H1 (cell line): ENCODE data around the gene NDUFAF3. TPM values are rescaled to one million over a fixed set of nuclear protein-coding genes. Genes with fewer than 3 reads are reported as not detected.

Source experiments
- ASH2L ChIP-seq: fragments of 200-600, 300-600 bp; sonication (generic); IDR thresholded peaks from one replicate; pipeline ENCODE4 v1.7.1; 2017; ENCODE audit warnings: low read length
- BACH1 ChIP-seq: IDR thresholded peaks from 2 replicates; pipeline ENCODE4 v1.6.1; 2012; ENCODE audit warnings: low read length, improper control_type of control experiment
- BCL11A ChIP-seq, 2 experiments: IDR thresholded peaks; one replicate each; pipeline ENCODE4 v1.6.1; 2011; ENCODE audit warnings: low read depth in 2 of 2, low read length in 2 of 2, mild to moderate bottlenecking in 2 of 2
- CEBPB ChIP-seq: IDR thresholded peaks from 2 replicates; pipeline ENCODE4 v1.6.1; 2012; ENCODE audit warnings: low read depth, low read length
- CHD2 ChIP-seq: IDR thresholded peaks from 2 replicates; pipeline ENCODE4 v1.6.1; 2012; ENCODE audit warnings: low read length, improper control_type of control experiment
- FOSL1 ChIP-seq: IDR thresholded peaks from 2 replicates; pipeline ENCODE4 v1.6.1; 2011; ENCODE audit warnings: mild to moderate bottlenecking, low read depth, low read length, moderate library complexity; ENCODE audit not compliant: insufficient read depth
- GTF2F1 ChIP-seq: IDR thresholded peaks from 2 replicates; pipeline ENCODE4 v1.6.1; 2012; ENCODE audit warnings: low read depth, low read length, improper control_type of control experiment, borderline replicate concordance
- JUND ChIP-seq: IDR thresholded peaks from 2 replicates; pipeline ENCODE4 v1.6.1; 2011; ENCODE audit warnings: mild to moderate bottlenecking, improper control_type of control experiment, low read length
- KDM4A ChIP-seq: IDR thresholded peaks from one replicate; pipeline ENCODE4 v1.7.1; 2012; ENCODE audit warnings: low read depth, mild to moderate bottlenecking, moderate library complexity, low read length, inconsistent platforms; ENCODE audit not compliant: severe bottlenecking
- SIX5 ChIP-seq: IDR thresholded peaks from 2 replicates; pipeline ENCODE4 v1.6.1; 2011; ENCODE audit warnings: mild to moderate bottlenecking, low read depth, low read length
- TAF1 ChIP-seq: IDR thresholded peaks from 2 replicates; pipeline ENCODE4 v1.6.1; 2011; ENCODE audit warnings: mild to moderate bottlenecking, low read depth, low read length
- TBP ChIP-seq: IDR thresholded peaks from 2 replicates; pipeline ENCODE4 v1.6.1; 2011; ENCODE audit warnings: low read depth, low read length, improper control_type of control experiment
- ZNF274 ChIP-seq: IDR thresholded peaks from 2 replicates; pipeline ENCODE4 v1.7.0; 2012; ENCODE audit warnings: low read length, borderline replicate concordance; ENCODE audit errors: extremely low read depth
- polyA plus RNA-seq, 7 experiments: library from polyadenylated mRNA; depleted of rRNA in 3 of 7; stranded (reverse) in 5 of 7; unstranded in 2 of 7; fragments of >200 nt in 5 of 7; fragments of 200-250 nt in 2 of 7; gene quantifications; 1 replicate in 5 of 7; 2 replicates in 1 of 7; 4 replicates in 1 of 7; pipeline versions ENCODE4 v1.2.1 to v1.2.3, GENCODE V29; 2011 to 2013; ENCODE audit warnings: missing spikeins in 2 of 7, mixed read lengths in 2 of 7
- total RNA-seq: library from RNA; stranded (reverse); fragmentation: NEBNext Ultra II Directional; extraction: Animal tissue kit (Norgen Biotek cat#: 25700); gene quantifications from 2 replicates; pipeline ENCODE4 v1.2.1, GENCODE V29; 2021
- TF ChIP-seq, protein P1 (sequence below): IDR thresholded peaks from 2 replicates; pipeline ENCODE4 v1.6.1; 2011; ENCODE audit warnings: low read length, improper control_type of control experiment

The NDUFAF3 gene
- total and polyA plus RNA-seq, 2 of the 8 experiments (the other 6 are each of a cell fraction or from before 2014, with no cell fraction given), result 27.8 to 45.5 TPM

DNA sequence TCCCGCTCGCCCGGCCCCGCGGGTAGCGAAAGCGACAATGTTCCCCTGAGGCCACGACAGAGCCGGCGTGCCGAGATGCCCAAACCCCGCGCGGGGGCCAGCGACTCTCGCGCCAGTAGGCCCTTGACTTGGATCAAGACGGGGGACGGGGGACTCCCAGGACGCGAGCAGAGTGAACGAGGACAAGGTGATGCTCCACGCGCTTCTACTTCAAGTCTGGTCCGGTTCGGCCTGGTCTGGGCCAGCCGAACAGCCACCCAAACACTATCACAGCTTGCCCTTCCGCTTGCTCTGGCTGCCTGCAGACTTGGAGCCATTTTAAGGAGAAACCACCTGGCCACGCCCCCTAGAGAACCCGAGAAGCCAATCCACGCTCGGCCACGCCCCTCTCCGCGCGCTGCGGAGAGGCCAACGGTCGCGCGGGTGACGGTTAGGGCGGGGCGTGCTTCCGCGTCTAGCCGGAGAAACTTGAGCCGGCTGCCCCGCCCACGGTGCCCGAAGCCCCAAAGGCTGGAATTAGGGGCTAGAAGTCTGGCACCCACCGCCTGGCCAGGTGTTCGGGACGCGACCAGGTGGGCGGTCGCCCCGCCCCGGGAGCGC lies 608 bp upstream of the NDUFAF3 start (continued):
- TF ChIP-seq BCL11A (IDR thresholded peaks at IDR 0.05; ENCODE audit: low read depth in 2 of 2, low read length in 2 of 2) (no peak), FOSL1 (no peak), BACH1 (no peak), TBP (peak; percentile 96), ASH2L (no peak), TAF1 (peak; percentile 96), ZNF274 (no peak), SIX5 (no peak; the same call in 1 of the 2 replicates), JUND (no peak), CEBPB (no peak), CHD2 (no peak), KDM4A (no peak), GTF2F1 (0 out of 2 replicates have a peak, but pooled peaks have one; percentile 62)
- TF ChIP-seq, protein P1, sequence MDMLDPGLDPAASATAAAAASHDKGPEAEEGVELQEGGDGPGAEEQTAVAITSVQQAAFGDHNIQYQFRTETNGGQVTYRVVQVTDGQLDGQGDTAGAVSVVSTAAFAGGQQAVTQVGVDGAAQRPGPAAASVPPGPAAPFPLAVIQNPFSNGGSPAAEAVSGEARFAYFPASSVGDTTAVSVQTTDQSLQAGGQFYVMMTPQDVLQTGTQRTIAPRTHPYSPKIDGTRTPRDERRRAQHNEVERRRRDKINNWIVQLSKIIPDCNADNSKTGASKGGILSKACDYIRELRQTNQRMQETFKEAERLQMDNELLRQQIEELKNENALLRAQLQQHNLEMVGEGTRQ, result no peak
